GM21447 (cell line): ENCODE measurements around the gene SHB.
"Not testable (repeated sequence)": the region's sequence is repeated elsewhere in the genome, so short reads cannot be mapped to it uniquely, and the experiment has no call there.

Experiments
- ATAC-seq: cut with Tn5 transposase; IDR thresholded peaks from one replicate; pipeline ENCODE4 v1.9.1; 2021; ENCODE audit not compliant: unreplicated experiment

SHB gene

GRCh38 chr9:37921168-37921510, 147.9 kb downstream of the SHB start:
- no peak for ATAC-seq

GRCh38 chr9:37920471-37921167, 148.4 kb downstream of the SHB start:
- ATAC-seq, result peak; percentile 61

- ATAC-seq, result no peak
Measured at GRCh38 chr9:37919956-37920335, 149.1 kb downstream of the SHB start.

- ATAC-seq, result no peak
Measured at GRCh38 chr9:37919246-37919955, 149.6 kb downstream of the SHB start.

- ATAC-seq, result no peak
Measured at GRCh38 chr9:37918665-37919170, 150.3 kb downstream of the SHB start.

GRCh38 chr9:37917801-37918664, 151.0 kb downstream of the SHB start:
- ATAC-seq, result no peak

GRCh38 chr9:37917313-37917731, 151.7 kb downstream of the SHB start:
- no peak for ATAC-seq

GRCh38 chr9:37916471-37917312, 152.3 kb downstream of the SHB start:
- ATAC-seq, result no peak

GRCh38 chr9:37915911-37916470, 153.0 kb downstream of the SHB start:
- ATAC-seq, result no peak

- ATAC-seq, result no peak
Measured at GRCh38 chr9:37914701-37915358, 154.2 kb downstream of the SHB start.

- ATAC-seq, result no peak
Measured at GRCh38 chr9:37914154-37914551, 154.9 kb downstream of the SHB start.

GRCh38 chr9:37913480-37914153, 155.4 kb downstream of the SHB start:
- ATAC-seq, result peak; percentile 80

- no peak for ATAC-seq
Measured at GRCh38 chr9:37911271-37911681, 157.8 kb downstream of the SHB start.

GRCh38 chr9:37910271-37910670, 158.8 kb downstream of the SHB start:
- ATAC-seq, result no peak

GRCh38 chr9:37909836-37910235, 159.2 kb downstream of the SHB start:
- ATAC-seq, result not testable (repeated sequence)

- no peak for ATAC-seq
Measured at GRCh38 chr9:37909326-37909725, 159.7 kb downstream of the SHB start.

- ATAC-seq, result no peak
Measured at GRCh38 chr9:37908698-37909186, 160.3 kb downstream of the SHB start.

GRCh38 chr9:37908283-37908682, 160.7 kb downstream of the SHB start:
- ATAC-seq, result no peak
